Raji (cell line): ENCODE results near the gene GRIK3.

Experiments
- POLR2A ChIP-seq: IDR thresholded peaks from 2 replicates; pipeline ENCODE4 v1.6.1; 2011; ENCODE audit warnings: low read depth, low read length, control low read depth; ENCODE audit not compliant: insufficient read depth

The GRIK3 gene

GRCh38 chr1:36807262-36807661 is 227.1 kb downstream of the GRIK3 start:
- no peak for TF ChIP-seq POLR2A

GRCh38 chr1:36805979-36806640 is 228.2 kb downstream of the GRIK3 start:
- TF ChIP-seq POLR2A, result no peak

DNA sequence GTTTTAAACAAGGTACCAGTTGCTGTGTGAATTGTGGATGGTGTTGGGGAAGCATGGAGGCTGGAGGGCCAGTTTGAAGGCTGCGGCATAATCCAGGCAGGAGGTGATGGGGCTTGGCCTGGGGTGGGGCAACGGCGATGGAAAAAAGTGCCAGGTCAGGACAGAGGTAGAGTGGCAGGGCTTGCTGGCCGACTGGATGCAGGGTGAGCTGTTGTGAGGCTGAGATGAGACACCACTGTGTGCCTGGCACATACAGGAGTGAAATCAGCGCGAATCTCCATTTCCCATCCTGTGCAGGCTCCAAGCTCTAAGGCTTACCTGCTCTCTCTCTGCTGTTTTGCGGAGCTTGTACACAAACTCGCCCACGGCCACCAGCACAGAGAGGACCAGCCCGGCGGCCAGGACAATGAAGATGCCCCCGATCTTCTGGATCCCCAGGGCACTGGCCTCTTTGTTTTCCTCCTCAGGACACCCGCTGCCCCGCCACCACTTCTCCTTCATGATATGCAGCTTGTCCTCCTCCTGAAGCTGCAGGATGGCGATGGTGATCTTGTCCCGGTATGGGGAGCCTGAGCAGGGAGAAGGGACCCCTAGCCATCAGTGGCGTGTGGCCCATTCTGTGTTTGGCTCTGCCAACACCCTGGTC is 229.5 kb downstream of the GRIK3 start:
- no peak for TF ChIP-seq POLR2A

DNA sequence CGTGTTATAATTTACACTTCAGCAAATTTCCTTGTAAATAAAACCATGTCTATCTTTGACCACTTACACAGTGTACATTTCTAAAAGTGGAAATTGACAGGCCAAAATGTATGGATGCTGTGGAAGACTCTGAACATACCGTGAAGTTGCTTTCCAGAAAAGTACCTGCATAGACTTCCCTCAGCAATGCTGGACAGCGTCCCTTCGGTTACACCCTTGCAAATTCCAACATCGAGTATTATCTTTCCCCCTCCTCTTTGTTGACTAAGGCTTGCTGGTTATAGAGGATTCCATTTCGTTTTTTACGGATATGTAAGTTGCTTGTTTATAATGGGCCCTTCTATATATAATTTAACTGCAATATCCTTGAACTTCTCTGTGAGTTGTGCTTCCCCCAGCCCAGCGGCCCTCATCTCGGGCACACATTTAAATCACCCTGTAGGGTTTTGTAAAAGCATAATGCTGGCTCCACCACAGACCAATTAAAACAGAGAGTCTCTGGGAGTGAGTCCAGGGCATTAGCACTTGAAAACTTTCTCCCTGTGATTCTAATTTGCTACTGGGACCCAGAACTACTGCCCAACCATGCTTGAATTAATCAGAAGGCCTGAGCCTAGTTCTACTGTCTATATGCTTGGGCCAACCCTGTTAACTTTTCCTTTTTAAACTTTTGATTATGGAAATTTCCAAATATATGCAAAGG is 230.3 kb downstream of the GRIK3 start:
- no peak for TF ChIP-seq POLR2A

DNA sequence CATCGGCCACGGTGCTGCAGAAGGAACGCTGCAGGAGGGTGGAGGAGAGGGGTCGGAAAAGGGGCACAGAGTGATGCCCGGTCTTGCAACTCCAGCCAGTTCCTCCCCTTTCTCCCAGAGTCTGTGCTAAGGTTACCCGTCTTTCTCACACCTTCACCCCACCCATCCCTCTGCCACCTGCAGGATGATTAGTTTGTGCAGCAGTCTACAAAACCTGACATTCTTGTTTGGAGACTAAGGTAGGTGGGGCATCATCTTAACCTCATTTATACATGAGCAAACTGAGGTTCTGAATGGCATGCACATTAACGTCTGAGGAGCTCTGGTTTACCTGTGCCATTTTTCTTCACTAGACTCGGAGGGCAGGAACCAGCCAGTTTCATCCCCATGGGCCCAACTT is 232.3 kb downstream of the GRIK3 start:
- no peak for TF ChIP-seq POLR2A

- TF ChIP-seq POLR2A, result no peak
These were observed 236.6 kb downstream of the GRIK3 start for GRCh38 chr1:36797761-36798160.

DNA sequence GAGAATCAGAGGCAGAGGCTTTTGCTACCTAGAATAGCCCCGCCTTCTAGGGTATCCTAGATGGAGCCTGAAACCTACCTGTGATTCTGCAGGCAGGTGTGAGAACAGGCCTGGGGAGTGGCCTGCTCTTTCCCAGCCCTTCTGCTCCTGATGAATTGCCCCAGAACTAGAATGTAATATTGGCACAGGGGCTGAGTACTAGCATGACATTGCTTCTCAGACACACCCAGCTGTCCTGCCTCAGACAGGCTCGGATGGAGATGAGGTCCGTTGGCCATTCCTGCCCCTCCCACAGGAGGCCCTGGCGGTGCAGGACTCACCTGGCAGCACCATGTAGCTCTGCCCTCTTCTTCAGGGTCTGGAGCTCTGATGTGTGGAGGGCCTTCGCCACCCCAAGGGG is 237.6 kb downstream of the GRIK3 start:
- no peak for TF ChIP-seq POLR2A

DNA sequence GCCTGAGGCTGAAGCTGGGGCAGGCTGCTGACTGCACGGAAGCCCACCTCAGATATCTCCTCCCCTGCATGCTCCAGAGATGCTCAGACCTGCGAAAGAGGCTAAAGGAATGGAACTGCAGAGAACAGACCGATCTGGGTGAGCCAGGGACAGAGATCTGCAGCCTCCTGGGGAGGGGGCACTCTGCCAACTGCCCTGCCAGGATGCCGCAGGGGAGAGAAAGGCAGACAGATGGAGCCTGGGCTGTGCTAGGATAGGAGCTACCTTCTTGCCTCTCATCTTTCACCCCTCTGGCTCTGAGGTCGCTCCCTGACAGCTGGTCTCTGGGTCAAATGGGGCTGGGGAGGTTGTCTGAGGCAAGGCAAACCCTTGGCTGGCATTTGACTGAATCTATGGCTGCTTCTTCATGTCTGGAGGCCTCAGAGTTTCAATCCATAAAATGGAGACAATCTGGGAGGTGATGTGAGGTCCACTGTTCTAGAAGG is 238.2 kb downstream of the GRIK3 start:
- TF ChIP-seq POLR2A, result no peak

DNA sequence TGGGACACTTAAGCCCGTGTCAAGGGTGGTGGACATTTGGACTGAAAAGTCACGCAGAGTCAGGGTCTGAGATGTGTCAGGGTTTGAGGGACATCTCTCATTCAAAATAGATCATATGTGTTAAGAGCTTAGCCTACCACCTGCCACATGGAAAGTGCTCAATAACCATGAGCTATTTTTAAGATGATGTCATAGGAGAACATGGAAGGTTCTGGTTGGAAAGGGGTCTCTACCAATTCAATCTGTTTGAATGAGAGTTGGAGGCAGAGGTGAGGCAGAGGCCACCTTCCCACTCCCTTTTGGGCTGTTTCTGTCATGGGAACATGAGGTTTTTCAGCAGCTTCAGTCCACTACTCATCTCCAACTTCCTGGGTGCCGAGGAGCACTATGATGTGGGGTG is 239.9 kb downstream of the GRIK3 start:
- TF ChIP-seq POLR2A, result no peak

- no peak for TF ChIP-seq POLR2A
These were observed 240.9 kb downstream of the GRIK3 start for GRCh38 chr1:36793452-36793851.

DNA sequence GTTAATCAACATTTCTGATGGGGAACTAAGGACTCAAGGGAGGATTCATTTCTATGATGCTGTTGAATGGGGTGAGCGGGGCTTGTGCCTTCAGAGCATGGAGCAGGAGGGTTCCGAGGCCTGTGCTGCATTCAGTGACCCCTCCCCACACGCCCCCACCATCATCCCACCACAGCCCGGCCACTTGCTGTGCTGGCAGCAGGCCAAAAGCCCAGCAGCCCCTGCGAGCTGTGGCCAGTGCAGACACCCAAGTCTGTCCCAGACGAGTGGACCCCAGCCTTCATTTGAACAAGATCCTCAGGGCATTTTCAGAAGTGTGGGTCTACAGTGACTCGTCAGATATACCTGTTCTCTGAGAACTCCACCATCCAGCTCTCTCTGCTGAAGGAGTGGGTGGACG is 242.0 kb downstream of the GRIK3 start:
- TF ChIP-seq POLR2A, result no peak

- no peak for TF ChIP-seq POLR2A
These were observed 244.1 kb downstream of the GRIK3 start for GRCh38 chr1:36790191-36790590.

DNA sequence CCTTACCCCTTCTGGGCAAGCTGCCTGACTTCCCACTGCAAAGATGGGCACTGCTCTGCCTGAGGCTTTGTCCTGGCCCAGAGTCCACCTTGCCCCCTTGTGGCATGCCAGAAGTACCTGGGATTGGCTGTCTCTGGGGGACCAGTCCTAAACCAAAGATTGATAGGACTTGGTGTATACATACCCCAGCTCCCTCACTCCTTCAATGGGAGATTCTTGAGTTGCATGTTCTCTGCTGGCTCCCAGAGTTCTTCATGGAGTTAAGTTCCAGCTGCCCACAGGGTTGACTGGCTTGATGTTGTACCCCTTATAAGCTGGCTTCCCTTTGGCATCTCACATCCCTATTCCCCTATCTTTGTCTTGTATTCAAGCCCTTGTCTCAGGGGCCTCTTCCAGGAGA is 244.8 kb downstream of the GRIK3 start:
- TF ChIP-seq POLR2A, result no peak

- TF ChIP-seq POLR2A, result no peak
These were observed 246.9 kb downstream of the GRIK3 start for GRCh38 chr1:36787312-36787913.

DNA sequence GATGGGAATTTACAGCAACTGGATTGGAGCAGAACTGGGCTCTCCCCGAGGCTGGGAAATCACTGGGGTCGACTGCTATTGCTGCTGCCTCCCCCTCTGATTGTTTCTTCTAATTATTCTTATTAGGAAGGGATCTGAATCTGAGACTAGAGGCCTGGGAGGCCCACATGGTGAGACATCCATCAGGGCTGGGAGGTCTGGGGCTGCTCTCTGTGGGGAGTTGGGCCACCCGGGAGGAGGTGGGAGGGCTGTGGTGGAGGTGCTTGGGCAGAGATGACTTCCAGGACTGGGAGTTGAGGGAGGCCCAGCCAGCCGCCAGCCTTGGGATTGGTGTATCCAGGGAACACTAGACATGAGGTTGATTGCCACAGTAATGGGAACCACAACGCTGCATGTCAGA is 247.9 kb downstream of the GRIK3 start:
- no peak for TF ChIP-seq POLR2A
